HG02981 (cell line): ENCODE results near the gene CRYL1.
"Not testable (repeated sequence)": the region's sequence is repeated elsewhere in the genome, so short reads cannot be mapped to it uniquely, and the experiment has no call there.

Experiments used
- ATAC-seq: cut with Tn5 transposase; IDR thresholded peaks from one replicate; pipeline ENCODE4 v1.9.1; 2021; ENCODE audit warnings: mild to moderate bottlenecking, moderate library complexity; ENCODE audit not compliant: unreplicated experiment

Gene CRYL1

GRCh38 chr13:20461481-20461859, 64.2 kb downstream of the CRYL1 start:
- ATAC-seq, result no peak

- no peak for ATAC-seq
Measured at GRCh38 chr13:20460761-20461160, 64.9 kb downstream of the CRYL1 start.

GRCh38 chr13:20457670-20458069, 68.0 kb downstream of the CRYL1 start:
- no peak for ATAC-seq

- no peak for ATAC-seq
Measured at GRCh38 chr13:20456737-20457136, 68.9 kb downstream of the CRYL1 start.

- no peak for ATAC-seq
Measured at GRCh38 chr13:20451397-20451796, 74.3 kb downstream of the CRYL1 start.

GRCh38 chr13:20448470-20448869, 77.2 kb downstream of the CRYL1 start:
- ATAC-seq, result no peak

- no peak for ATAC-seq
Measured at GRCh38 chr13:20446900-20447299, 78.8 kb downstream of the CRYL1 start.

GRCh38 chr13:20446405-20446804, 79.3 kb downstream of the CRYL1 start:
- no peak for ATAC-seq

GRCh38 chr13:20442798-20443381, 82.8 kb downstream of the CRYL1 start:
- no peak for ATAC-seq

- no peak for ATAC-seq
Measured at GRCh38 chr13:20442375-20442774, 83.3 kb downstream of the CRYL1 start.

GRCh38 chr13:20441879-20442278, 83.8 kb downstream of the CRYL1 start:
- no peak for ATAC-seq

- no peak for ATAC-seq
Measured at GRCh38 chr13:20441056-20441455, 84.6 kb downstream of the CRYL1 start.

GRCh38 chr13:20439261-20439660, 86.4 kb downstream of the CRYL1 start:
- no peak for ATAC-seq

GRCh38 chr13:20438801-20439200, 86.9 kb downstream of the CRYL1 start:
- no peak for ATAC-seq

- no peak for ATAC-seq
Measured at GRCh38 chr13:20436505-20436904, 89.2 kb downstream of the CRYL1 start.

- no peak for ATAC-seq
Measured at GRCh38 chr13:20435616-20436368, 89.9 kb downstream of the CRYL1 start.

GRCh38 chr13:20434210-20434609, 91.4 kb downstream of the CRYL1 start:
- not testable (repeated sequence) for ATAC-seq

- ATAC-seq, result no peak
Measured at GRCh38 chr13:20431687-20432384, 93.8 kb downstream of the CRYL1 start.

GRCh38 chr13:20431080-20431479, 94.6 kb downstream of the CRYL1 start:
- no peak for ATAC-seq

- no peak for ATAC-seq
Measured at GRCh38 chr13:20430296-20430695, 95.4 kb downstream of the CRYL1 start.

- no peak for ATAC-seq
Measured at GRCh38 chr13:20429682-20430081, 96.0 kb downstream of the CRYL1 start.
